Duodenal mucosa (tissue), 2 donors: Measurements from ENCODE around the gene C1orf116.
A peak's percentile ranks its signal among the peaks of the same experiment; 100 is the strongest.

Experiments used
- H3K27ac ChIP-seq: one replicate; pipeline ENCODE4 v1.7.0; 2013; ENCODE audit warnings: low read depth, low read length
- H3K27me3 ChIP-seq, 2 donors: one replicate each; pipeline ENCODE4 v1.7.0; 2013; ENCODE audit warnings: low read length in 2 of 2, control low read depth in 1 of 2; ENCODE audit not compliant: insufficient read depth in 2 of 2, control insufficient read depth in 1 of 2
- H3K36me3 ChIP-seq, 2 donors: one replicate each; pipeline ENCODE4 v1.7.0; 2013; ENCODE audit warnings: low read length in 2 of 2, control low read depth in 1 of 2; ENCODE audit not compliant: insufficient read depth in 2 of 2, control insufficient read depth in 1 of 2
- H3K4me1 ChIP-seq, 2 donors: one replicate each; pipeline ENCODE4 v1.7.0; 2013; ENCODE audit warnings: low read length in 2 of 2, control low read depth in 1 of 2; ENCODE audit not compliant: insufficient read depth in 2 of 2, control insufficient read depth in 1 of 2
- H3K4me3 ChIP-seq, 2 donors: one replicate each; pipeline ENCODE4 v1.7.0; 2013; ENCODE audit warnings: low read length in 2 of 2, low read depth in 1 of 2
- H3K9ac ChIP-seq, 2 donors: one replicate each; pipeline ENCODE4 v1.7.0; 2013; ENCODE audit warnings: low read length in 2 of 2, low read depth in 1 of 2
- H3K9me3 ChIP-seq, 2 donors: one replicate each; pipeline ENCODE4 v1.7.0; 2013; ENCODE audit warnings: low read length in 2 of 2, control low read depth in 1 of 2; ENCODE audit not compliant: control insufficient read depth in 1 of 2

C1orf116 gene

DNA sequence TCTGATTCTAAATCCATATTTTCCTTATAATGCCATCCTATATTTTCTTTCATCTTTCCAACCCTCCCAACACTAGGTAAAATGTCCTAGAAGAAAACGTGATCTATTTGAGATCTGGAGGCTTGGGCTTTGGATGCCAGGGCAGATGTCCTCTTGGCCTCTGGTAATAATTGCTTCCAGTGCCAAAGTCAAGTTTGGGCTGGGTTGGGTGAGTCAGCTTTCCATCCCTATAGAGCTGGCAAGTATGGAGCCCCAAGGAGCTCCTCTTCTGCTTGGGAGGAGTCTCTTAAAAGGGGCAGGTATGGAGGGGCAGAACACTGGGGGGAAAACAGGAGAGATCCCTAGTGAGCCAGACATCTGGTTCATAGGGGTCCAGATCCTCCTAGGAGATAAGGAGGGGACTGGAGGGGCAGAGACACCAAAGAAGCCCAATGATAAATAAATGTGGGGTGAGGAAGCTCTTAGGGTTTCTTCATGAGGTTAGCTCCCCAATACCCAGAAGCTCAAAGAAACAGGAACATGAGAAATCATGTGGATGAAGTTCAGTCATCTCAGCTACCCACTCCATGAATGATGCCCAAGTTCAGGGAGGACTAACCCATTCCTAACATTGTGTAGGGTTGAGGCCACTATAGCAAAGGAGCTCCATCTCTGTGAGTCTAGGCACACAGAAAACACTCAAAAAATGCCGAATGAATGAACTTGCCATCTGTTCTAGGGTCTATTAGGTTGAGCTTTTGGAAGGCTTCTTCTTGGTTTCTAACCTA, 3.5 kb downstream of the C1orf116 start:
- Histone ChIP-seq H3K27me3 (peaks cover 0 to 3% of the 10 kb centered on the region in 2 donors), H3K9me3 (no peaks in the 10 kb centered on the region), H3K36me3 (peaks cover 0 to 4% of the 10 kb centered on the region in 2 donors), H3K9ac (peak overlapping the region in 1 of 2 donors; percentile 78), H3K4me1 (peaks cover 44 to 66% of the 10 kb centered on the region in 2 donors), H3K4me3 (peak overlapping the region; percentile 30 to 77), H3K27ac (peak overlapping the region; percentile 43)

DNA sequence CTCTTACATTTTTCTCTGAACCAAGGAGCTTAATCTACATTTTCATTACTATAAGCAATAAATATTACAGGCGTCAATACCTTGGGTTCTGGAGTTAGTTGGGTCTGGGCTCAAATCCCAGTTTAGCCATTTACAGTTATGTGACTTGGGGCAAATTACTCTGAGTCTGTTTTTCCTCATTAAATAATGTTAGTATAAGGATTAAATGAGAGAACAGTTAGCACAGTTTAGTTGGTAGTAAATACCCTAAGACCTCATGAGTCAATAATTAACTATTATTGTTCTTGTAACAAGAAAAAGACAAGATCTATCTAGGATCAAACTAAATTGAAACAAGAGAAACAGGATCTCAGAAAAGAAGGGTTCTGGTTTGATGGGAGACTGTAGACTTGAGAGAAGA, 4.6 kb downstream of the C1orf116 start:
- Histone ChIP-seq H3K9ac (peak overlapping the region; percentile 59 to 62), H3K27ac (peak overlapping the region; percentile 85), H3K36me3 (peaks cover 8 to 12% of the 10 kb centered on the region in 2 donors), H3K27me3 (no peaks in the 10 kb centered on the region), H3K9me3 (no peaks in the 10 kb centered on the region), H3K4me3 (peak overlapping the region; percentile 22 to 45), H3K4me1 (peaks cover 55 to 68% of the 10 kb centered on the region in 2 donors)

GRCh38 chr1:207027206-207027777, 5.3 kb downstream of the C1orf116 start:
- H3K9ac ChIP-seq, result peak overlapping the region; percentile 59 to 62
- H3K9me3 ChIP-seq, result no peaks in the 10 kb centered on the region
- H3K4me1 ChIP-seq, result peaks cover 62 to 72% of the 10 kb centered on the region in 2 donors
- peaks cover 8 to 19% of the 10 kb centered on the region in 2 donors for H3K36me3 ChIP-seq
- H3K27me3 ChIP-seq, result no peaks in the 10 kb centered on the region
- H3K4me3 ChIP-seq, result peak overlapping the region; percentile 22 to 45
- H3K27ac ChIP-seq, result peak overlapping the region; percentile 85

DNA sequence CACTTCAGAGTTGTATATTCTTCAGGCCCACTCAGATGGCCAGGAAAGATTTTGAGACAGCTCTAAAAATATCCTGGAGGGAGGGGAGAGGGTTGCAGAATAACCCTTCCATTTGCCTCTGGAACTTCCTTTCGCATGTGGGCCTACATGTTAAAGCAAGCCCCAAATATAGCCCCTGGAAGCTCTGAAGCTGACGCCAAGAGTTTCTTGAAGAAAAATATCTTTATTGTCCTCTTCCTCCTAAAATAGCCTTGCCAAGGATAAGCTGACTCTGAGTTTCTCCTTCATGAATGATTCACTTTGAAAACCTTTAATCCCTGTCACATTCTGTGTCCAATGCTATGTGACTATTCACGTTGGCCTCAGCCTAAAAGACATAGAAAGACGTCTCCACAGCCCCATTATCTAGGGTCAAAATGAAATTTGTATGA, 6.4 kb downstream of the C1orf116 start:
- no peaks in the 10 kb centered on the region for H3K9me3 ChIP-seq
- H3K27ac ChIP-seq, result no peak overlapping the region
- H3K9ac ChIP-seq, result peak overlapping the region in 1 of 2 donors; percentile 62
- no peaks in the 10 kb centered on the region for H3K27me3 ChIP-seq
- peaks cover 8 to 27% of the 10 kb centered on the region in 2 donors for H3K36me3 ChIP-seq
- peaks cover 70 to 83% of the 10 kb centered on the region in 2 donors for H3K4me1 ChIP-seq
- H3K4me3 ChIP-seq, result peak overlapping the region in 1 of 2 donors; percentile 15

- peak overlapping the region; percentile 76 for H3K27ac ChIP-seq
Observed at GRCh38 chr1:207025146-207025880, 7.2 kb downstream of the C1orf116 start.

GRCh38 chr1:207024202-207025145, 8.1 kb downstream of the C1orf116 start:
- Histone ChIP-seq H3K27me3 (no peaks in the 10 kb centered on the region), H3K27ac (peak overlapping the region; percentile 76), H3K36me3 (peaks cover 8 to 29% of the 10 kb centered on the region in 2 donors), H3K4me3 (no peak overlapping the region), H3K9ac (peak overlapping the region; percentile 39 to 45), H3K9me3 (no peaks in the 10 kb centered on the region), H3K4me1 (peaks cover 78 to 92% of the 10 kb centered on the region in 2 donors)

More at GRCh38 chr1:207025146-207025880, 7.2 kb downstream of the C1orf116 start:
- H3K36me3 ChIP-seq, result peaks cover 8 to 29% of the 10 kb centered on the region in 2 donors
- no peak overlapping the region for H3K4me3 ChIP-seq
- no peaks in the 10 kb centered on the region for H3K27me3 ChIP-seq
- peaks cover 77 to 91% of the 10 kb centered on the region in 2 donors for H3K4me1 ChIP-seq
- H3K9ac ChIP-seq, result peak overlapping the region in 1 of 2 donors; percentile 62
- no peaks in the 10 kb centered on the region for H3K9me3 ChIP-seq

DNA sequence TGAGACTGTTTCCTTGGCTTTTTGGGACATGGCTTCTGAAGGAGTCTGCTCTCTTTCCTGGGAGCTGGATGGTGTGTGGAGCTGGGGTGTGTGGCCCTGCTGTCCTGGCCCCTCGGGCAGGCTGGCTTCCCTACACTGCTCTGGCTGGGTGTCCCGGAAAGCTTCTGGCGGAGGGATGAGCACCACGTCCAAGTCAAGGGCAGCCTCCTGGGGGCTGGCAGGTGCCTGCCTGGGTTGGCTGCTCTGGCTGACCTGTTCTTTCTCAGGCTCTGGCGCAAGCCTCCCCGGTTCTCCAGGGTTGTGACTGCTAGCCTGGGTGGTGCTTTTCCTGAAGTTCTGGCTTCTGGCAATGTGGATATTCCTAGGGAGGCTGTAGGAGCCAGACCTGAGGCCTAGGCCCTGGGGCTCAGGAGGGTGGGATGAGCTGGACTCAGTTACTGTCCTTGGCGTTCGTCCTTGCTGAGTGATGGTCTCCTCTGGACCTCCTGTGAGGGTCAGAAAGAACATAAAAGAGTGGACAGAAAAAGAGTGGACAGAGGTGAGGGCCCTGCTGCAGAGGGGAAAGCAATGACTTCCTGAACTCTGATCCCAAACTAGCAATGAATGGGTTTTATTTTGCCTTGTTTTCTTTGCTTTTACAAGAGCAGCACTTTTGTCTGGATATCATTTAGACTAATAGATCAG, 9.4 kb downstream of the C1orf116 start:
- H3K4me1 ChIP-seq, result peaks cover 80 to 92% of the 10 kb centered on the region in 2 donors
- H3K9ac ChIP-seq, result no peak overlapping the region
- H3K27me3 ChIP-seq, result peaks cover 0 to 3% of the 10 kb centered on the region in 2 donors
- H3K4me3 ChIP-seq, result no peak overlapping the region
- H3K9me3 ChIP-seq, result no peaks in the 10 kb centered on the region
- H3K27ac ChIP-seq, result no peak overlapping the region
- peaks cover 8 to 29% of the 10 kb centered on the region in 2 donors for H3K36me3 ChIP-seq

DNA sequence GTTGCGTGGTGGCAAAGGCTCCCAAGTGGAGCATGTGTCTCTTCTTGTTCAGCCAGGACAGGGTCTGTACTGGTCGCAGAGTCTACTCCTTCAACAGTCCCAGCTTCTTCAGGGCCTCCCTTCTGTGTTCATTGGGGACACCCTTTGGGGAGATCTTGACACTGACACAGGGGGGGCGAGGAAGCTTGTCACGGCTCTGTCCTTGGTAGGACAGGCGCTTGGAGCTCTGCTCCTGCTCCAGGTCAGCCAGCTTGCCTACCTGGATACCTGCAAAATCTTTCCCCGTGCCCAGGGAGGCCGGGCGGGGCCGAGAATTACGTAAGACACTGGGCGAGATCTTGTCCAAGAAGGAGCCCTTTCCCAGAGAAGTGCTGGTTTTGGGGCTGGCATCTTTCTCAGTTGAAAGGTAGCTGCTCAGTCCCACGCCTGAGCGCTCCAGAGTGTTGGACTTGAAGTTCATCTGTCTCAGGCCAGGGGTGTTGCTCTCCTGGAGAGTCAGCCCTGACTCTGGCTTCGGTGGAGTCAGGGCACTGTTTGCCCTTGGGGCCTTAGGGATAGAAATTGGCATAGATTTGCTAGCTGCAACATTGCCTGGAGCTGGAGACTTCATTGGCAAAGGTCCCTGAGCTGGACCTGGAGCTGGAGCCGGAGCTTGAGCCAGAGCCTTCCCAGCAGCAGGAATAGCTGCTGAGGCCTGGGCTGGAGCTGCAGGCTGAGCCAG, 10.5 kb downstream of the C1orf116 start:
- H3K36me3 ChIP-seq, result peaks cover 8 to 29% of the 10 kb centered on the region in 2 donors
- H3K9me3 ChIP-seq, result no peaks in the 10 kb centered on the region
- no peak overlapping the region for H3K27ac ChIP-seq
- H3K4me1 ChIP-seq, result peaks cover 73 to 91% of the 10 kb centered on the region in 2 donors
- H3K9ac ChIP-seq, result no peak overlapping the region
- H3K27me3 ChIP-seq, result peaks cover 0 to 3% of the 10 kb centered on the region in 2 donors
- H3K4me3 ChIP-seq, result no peak overlapping the region
